IMR-90 (cell line): ENCODE results near the gene SLC1A1. TPM values are rescaled to one million over a fixed set of nuclear protein-coding genes. Genes with fewer than 3 reads are reported as not detected.

Experiments
- ATAC-seq: fragments of 200-7000 bp; cut with Tn5 transposase; 2 replicates; pipeline ENCODE4 v1.9.1; 2020; ENCODE audit warnings: low read depth, mild to moderate bottlenecking, moderate library complexity
- BruUV-seq: library from RNA; stranded (reverse); fragments of 400-500 nt; replicated peaks from 2 replicates; lab custom pipeline; 2021; lab: Mats Ljungman, UMichigan
- CTCF ChIA-PET: fragments of 300-600 bp; formaldehyde crosslinking; extraction: SDS; loops from one replicate; lab custom pipeline; 2021; ENCODE audit warnings: antibody characterized with exemption; lab: Yijun Ruan, JAX
- POLR2A ChIA-PET: fragments of 300-600 bp; sonication (Branson Sonifier 250); formaldehyde crosslinking; loops from one replicate; lab custom pipeline; 2022; ENCODE audit warnings: antibody characterized with exemption; ENCODE audit not compliant: unreplicated experiment; lab: Charles Lee
- DNase-seq: peaks from one replicate; pipeline ENCODE4 v3.0.0; 2013
- H2AFZ ChIP-seq: replicated peaks from 2 replicates; pipeline ENCODE3; 2013; ENCODE audit warnings: low read length, mild to moderate bottlenecking; ENCODE audit not compliant: poor library complexity
- H2AK5ac ChIP-seq: 2 replicates; pipeline ENCODE4 v1.6.1; 2013; ENCODE audit warnings: low read depth, low read length, inconsistent platforms
- H2AK9ac ChIP-seq: replicated peaks from 2 replicates; pipeline ENCODE3; 2013; ENCODE audit warnings: mild to moderate bottlenecking, low read depth, low read length, moderate library complexity; ENCODE audit not compliant: poor library complexity
- H2BK120ac ChIP-seq: 2 replicates; pipeline ENCODE4 v1.6.1; 2013; ENCODE audit warnings: low read depth, low read length, inconsistent platforms
- H2BK15ac ChIP-seq: 3 replicates; pipeline ENCODE4 v1.6.1; 2013; ENCODE audit warnings: low read depth, low read length, inconsistent platforms
- H2BK20ac ChIP-seq: 2 replicates; pipeline ENCODE4 v1.6.1; 2013; ENCODE audit warnings: low read depth, mild to moderate bottlenecking, inconsistent platforms, low read length, moderate library complexity
- H2BK5ac ChIP-seq: 2 replicates; pipeline ENCODE4 v1.6.1; 2013; ENCODE audit warnings: mild to moderate bottlenecking, low read depth, low read length, inconsistent platforms; ENCODE audit not compliant: poor library complexity, severe bottlenecking
- H3K14ac ChIP-seq: replicated peaks from 2 replicates; pipeline ENCODE4 v1.6.1; 2013; ENCODE audit warnings: low read depth, low read length, inconsistent platforms
- H3K18ac ChIP-seq: 2 replicates; pipeline ENCODE4 v1.6.1; 2013; ENCODE audit warnings: low read depth, low read length, control low read depth
- H3K23ac ChIP-seq: 2 replicates; pipeline ENCODE4 v1.6.1; 2013; ENCODE audit warnings: low read depth, low read length, inconsistent platforms
- H3K27ac ChIP-seq: 2 replicates; pipeline ENCODE4 v1.5.1; 2013; ENCODE audit warnings: mild to moderate bottlenecking, control low read depth, low read length; ENCODE audit not compliant: insufficient read depth
- H3K27me3 ChIP-seq: 2 replicates; pipeline ENCODE4 v1.6.1; 2013; ENCODE audit warnings: low read length; ENCODE audit not compliant: control insufficient read depth, insufficient read depth
- H3K36me3 ChIP-seq: 2 replicates; pipeline ENCODE4 v1.6.1; 2013; ENCODE audit warnings: low read length, mixed read lengths; ENCODE audit not compliant: control insufficient read depth, insufficient read depth
- H3K4ac ChIP-seq: 2 replicates; pipeline ENCODE4 v1.6.1; 2013; ENCODE audit warnings: low read depth, low read length, inconsistent platforms
- H3K4me1 ChIP-seq: 2 replicates; pipeline ENCODE4 v1.6.1; 2013; ENCODE audit warnings: low read length, mixed read lengths; ENCODE audit not compliant: control insufficient read depth, insufficient read depth
- H3K4me2 ChIP-seq: 2 replicates; pipeline ENCODE4 v1.6.1; 2013; ENCODE audit warnings: low read depth, mild to moderate bottlenecking, control low read depth, low read length, moderate library complexity
- H3K4me3 ChIP-seq: 2 replicates; pipeline ENCODE4 v1.5.1; 2013; ENCODE audit warnings: low read depth, mild to moderate bottlenecking, control low read depth, low read length, moderate library complexity; ENCODE audit not compliant: insufficient read depth
- H3K56ac ChIP-seq: 2 replicates; pipeline ENCODE4 v1.6.1; 2013; ENCODE audit warnings: low read length, inconsistent platforms; ENCODE audit not compliant: insufficient read depth; ENCODE audit errors: extremely low read depth
- H3K79me1 ChIP-seq, 2 experiments: 2 replicates each; pipeline ENCODE4 v1.6.1; 2013; ENCODE audit warnings: low read length in 2 of 2, inconsistent platforms in 1 of 2, low read depth in 1 of 2
- H3K9ac ChIP-seq: 2 replicates; pipeline ENCODE4 v1.6.1; 2013; ENCODE audit warnings: low read depth, low read length, control low read depth
- H3K9me1 ChIP-seq: 2 replicates; pipeline ENCODE4 v1.6.1; 2013; ENCODE audit warnings: low read length, inconsistent platforms; ENCODE audit not compliant: insufficient read depth
- H3K9me3 ChIP-seq: 2 replicates; pipeline ENCODE4 v1.6.1; 2013; ENCODE audit warnings: low read length; ENCODE audit not compliant: control insufficient read depth, insufficient read depth
- H4K20me1 ChIP-seq: 2 replicates; pipeline ENCODE4 v1.6.1; 2013; ENCODE audit warnings: low read length, inconsistent platforms; ENCODE audit not compliant: insufficient read depth
- H4K5ac ChIP-seq: 2 replicates; pipeline ENCODE4 v1.6.1; 2013; ENCODE audit warnings: mild to moderate bottlenecking, low read depth, low read length, control low read depth
- H4K8ac ChIP-seq, 2 experiments: 2 replicates each; pipeline ENCODE4 v1.6.1; 2013; ENCODE audit warnings: low read depth in 2 of 2, low read length in 2 of 2, control low read depth in 1 of 2, inconsistent platforms in 1 of 2
- H4K91ac ChIP-seq: 2 replicates; pipeline ENCODE4 v1.6.1; 2013; ENCODE audit warnings: low read depth, low read length, inconsistent platforms; ENCODE audit not compliant: insufficient read depth
- FOS ChIP-seq: fragments of 150-350 bp; IDR thresholded peaks from 2 replicates; pipeline ENCODE4 v1.6.1; 2016; ENCODE audit warnings: low read depth, low read length
- MAZ ChIP-seq: IDR thresholded peaks from 2 replicates; pipeline ENCODE4 v1.6.1; 2012; ENCODE audit warnings: low read depth, mild to moderate bottlenecking, low read length, improper control_type of control experiment, moderate library complexity, borderline replicate concordance
- MXI1 ChIP-seq: IDR thresholded peaks from 2 replicates; pipeline ENCODE4 v1.6.1; 2012; ENCODE audit warnings: low read depth, mild to moderate bottlenecking, low read length, moderate library complexity, borderline replicate concordance
- NFE2L2 ChIP-seq: fragments of 150-350 bp; IDR thresholded peaks from 2 replicates; pipeline ENCODE4 v1.6.1; 2016; ENCODE audit warnings: low read depth, mild to moderate bottlenecking, low read length
- POLR2A ChIP-seq: IDR thresholded peaks from 2 replicates; pipeline ENCODE4 v1.6.1; 2012; ENCODE audit warnings: mild to moderate bottlenecking, low read depth, low read length
- RAD21 ChIP-seq: IDR thresholded peaks from 2 replicates; pipeline ENCODE4 v1.6.1; 2012; ENCODE audit warnings: low read length, improper control_type of control experiment
- WGBS, 2 experiments: methylation state at CpG; one replicate each; pipeline versions ENCODE4 v1.1.5 to v1.1.7; 2013; ENCODE audit warnings: missing lambda C conversion rate in 2 of 2; ENCODE audit not compliant: insufficient read length in 1 of 2; ENCODE audit errors: extremely low coverage in 2 of 2; 5-methylcytosine and 5-hydroxymethylcytosine counted together
- dilution Hi-C: fragments of 300-500 bp; cut with HindIII; formaldehyde crosslinking; loops from one replicate; pipeline ENCODE4 v1.14.3; 2018; ENCODE audit warnings: low sequenced_read_pairs; ENCODE audit not compliant: unreplicated experiment
- in situ Hi-C: fragments of 300-500 bp; cut with MboI; formaldehyde crosslinking; loops from 3 replicates; pipeline ENCODE4 v1.14.3; 2019; ENCODE audit warnings: low sequenced_read_pairs, inconsistent platforms, mixed read lengths
- intact Hi-C: fragments of 100-400 bp; cut with micrococcal nuclease; formaldehyde crosslinking; loops from 2 replicates; pipeline ENCODE4 v1.10.0; 2022
- polyA plus RNA-seq, 3 experiments: library from polyadenylated mRNA; depleted of rRNA; stranded (reverse); fragments of >200 nt; gene quantifications; 2 replicates each; pipeline ENCODE4 v1.2.3, GENCODE V29; 2012; ENCODE audit warnings: low replicate concordance in 1 of 3
- total RNA-seq: library from RNA; depleted of rRNA; stranded (reverse); fragments of >200 nt; gene quantifications from 2 replicates; pipeline ENCODE4 v1.2.3, GENCODE V29; 2012
- TF ChIP-seq, protein P1 (sequence below): fragments of 150-350 bp; IDR thresholded peaks from 2 replicates; pipeline ENCODE4 v1.6.1; 2016; ENCODE audit warnings: low read depth, mild to moderate bottlenecking, low read length, moderate library complexity, borderline replicate concordance
- TF ChIP-seq, protein P2 (sequence below): fragments of 150-350 bp; IDR thresholded peaks from 2 replicates; pipeline ENCODE4 v1.6.1; 2017; ENCODE audit warnings: mild to moderate bottlenecking, antibody characterized with exemption, low read length, low read depth

The SLC1A1 gene
- total and polyA plus RNA-seq, 2 of the 4 experiments (the other 2 are of a cell fraction) = 2.2 to 4.1 TPM

DNA sequence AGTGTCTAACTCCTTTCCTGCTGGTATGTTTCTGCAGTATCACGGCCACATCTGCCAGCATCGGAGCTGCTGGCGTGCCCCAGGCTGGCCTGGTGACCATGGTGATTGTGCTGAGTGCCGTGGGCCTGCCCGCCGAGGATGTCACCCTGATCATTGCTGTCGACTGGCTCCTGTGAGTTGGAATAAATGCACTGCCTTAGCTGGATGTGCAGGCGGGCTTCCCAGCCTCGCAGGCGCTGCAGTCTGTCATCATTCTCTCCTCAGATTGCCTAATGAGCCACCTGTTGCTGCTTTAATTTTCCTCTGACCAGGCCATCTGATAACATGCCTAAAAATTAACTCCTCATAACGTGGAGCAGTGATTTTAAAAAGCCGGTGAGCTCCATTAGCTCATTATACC, 92.7 kb downstream of the SLC1A1 start:
- ChIA-PET POLR2A (no interaction called here), CTCF (no interaction called here)
- Histone ChIP-seq H3K18ac (no peak overlapping the region), H3K4me1 (no peaks in the 10 kb centered on the region), H3K9me3 (no peaks in the 10 kb centered on the region), H3K27ac (no peak overlapping the region), H3K9ac (no peak overlapping the region), H2BK5ac (no peak overlapping the region), H3K23ac (no peak overlapping the region), H2BK20ac (no peak overlapping the region), H3K14ac (no peak overlapping the region), H3K4ac (no peak overlapping the region), H2AK5ac (no peak overlapping the region), H3K4me3 (no peak overlapping the region), H4K91ac (no peak overlapping the region), H3K27me3 (no peaks in the 10 kb centered on the region), H3K56ac (no peak overlapping the region), H4K8ac (no peak overlapping the region), H2BK120ac (no peak overlapping the region), H3K9me1 (no peaks in the 10 kb centered on the region), H3K4me2 (no peak overlapping the region), H2AK9ac (no peak overlapping the region), H4K5ac (no peak overlapping the region), H3K79me1 (no peaks in the 10 kb centered on the region), H2AFZ (no peak overlapping the region), H2BK15ac (no peak overlapping the region), H4K20me1 (no peaks in the 10 kb centered on the region), H3K36me3 (no peaks in the 10 kb centered on the region)
- no peak for ATAC-seq
- WGBS, 2 experiments = 50% methylated on average over 1 of the region's 12 CpGs; no CpG with 5 or more reads in 1 of the 2 experiments
- TF ChIP-seq NFE2L2 (no peak), MAZ (no peak), POLR2A (no peak), RAD21 (no peak), MXI1 (no peak), FOS (no peak)
- TF ChIP-seq, protein P1, sequence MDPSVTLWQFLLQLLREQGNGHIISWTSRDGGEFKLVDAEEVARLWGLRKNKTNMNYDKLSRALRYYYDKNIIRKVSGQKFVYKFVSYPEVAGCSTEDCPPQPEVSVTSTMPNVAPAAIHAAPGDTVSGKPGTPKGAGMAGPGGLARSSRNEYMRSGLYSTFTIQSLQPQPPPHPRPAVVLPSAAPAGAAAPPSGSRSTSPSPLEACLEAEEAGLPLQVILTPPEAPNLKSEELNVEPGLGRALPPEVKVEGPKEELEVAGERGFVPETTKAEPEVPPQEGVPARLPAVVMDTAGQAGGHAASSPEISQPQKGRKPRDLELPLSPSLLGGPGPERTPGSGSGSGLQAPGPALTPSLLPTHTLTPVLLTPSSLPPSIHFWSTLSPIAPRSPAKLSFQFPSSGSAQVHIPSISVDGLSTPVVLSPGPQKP = no peak
- TF ChIP-seq, protein P2, sequence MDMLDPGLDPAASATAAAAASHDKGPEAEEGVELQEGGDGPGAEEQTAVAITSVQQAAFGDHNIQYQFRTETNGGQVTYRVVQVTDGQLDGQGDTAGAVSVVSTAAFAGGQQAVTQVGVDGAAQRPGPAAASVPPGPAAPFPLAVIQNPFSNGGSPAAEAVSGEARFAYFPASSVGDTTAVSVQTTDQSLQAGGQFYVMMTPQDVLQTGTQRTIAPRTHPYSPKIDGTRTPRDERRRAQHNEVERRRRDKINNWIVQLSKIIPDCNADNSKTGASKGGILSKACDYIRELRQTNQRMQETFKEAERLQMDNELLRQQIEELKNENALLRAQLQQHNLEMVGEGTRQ = no peak
- dilution Hi-C loops = no loop called here
- intact Hi-C loops = no loop called here
- no peak for DNase-seq
- no TSS peak for BruUV-seq
- in situ Hi-C loops = no loop called here
